OCI-LY3 (cell line): ENCODE measurements around the gene FAM222B.

Experiments
- H2AFZ ChIP-seq: fragments of 200-600, 300-600 bp; shearing (Covaris generic); 2 replicates; pipeline ENCODE4 v1.6.0; 2014; ENCODE audit warnings: antibody characterized with exemption, low read depth, low read length
- H3K27ac ChIP-seq: fragments of 200-600, 300-600 bp; sonication (generic); 2 replicates; pipeline ENCODE4 v1.5.1; 2014; ENCODE audit warnings: mild to moderate bottlenecking, low read length, moderate library complexity, mixed read lengths
- H3K27me3 ChIP-seq: fragments of 200-600, 300-600 bp; sonication (generic); 2 replicates; pipeline ENCODE4 v1.6.1; 2014; ENCODE audit warnings: low read depth, low read length, mixed read lengths
- H3K36me3 ChIP-seq: fragments of 200-600, 300-600 bp; sonication (generic); replicated peaks from 2 replicates; pipeline ENCODE3; 2014; ENCODE audit warnings: low read depth, low read length, mixed read lengths
- H3K4me1 ChIP-seq: fragments of 300-600, 200-600 bp; sonication (generic); 2 replicates; pipeline ENCODE4 v1.6.1; 2014; ENCODE audit warnings: low read length, mixed read lengths
- H3K4me2 ChIP-seq: fragments of 200-600, 300-600 bp; sonication (generic); 2 replicates; pipeline ENCODE4 v1.6.1; 2014; ENCODE audit warnings: low read length, mixed read lengths
- H3K4me3 ChIP-seq: fragments of 300-600, 200-600 bp; sonication (generic); 2 replicates; pipeline ENCODE4 v1.5.1; 2014; ENCODE audit warnings: antibody characterized with exemption, mild to moderate bottlenecking, low read length, moderate library complexity
- H3K79me2 ChIP-seq: fragments of 300-600, 200-600 bp; shearing (Covaris generic); 2 replicates; pipeline ENCODE4 v1.6.1; 2014; ENCODE audit warnings: mild to moderate bottlenecking, low read length, mixed read lengths
- H3K9ac ChIP-seq: fragments of 300-600, 200-600 bp; shearing (Covaris generic); 2 replicates; pipeline ENCODE4 v1.6.0; 2014; ENCODE audit warnings: mild to moderate bottlenecking, low read length, moderate library complexity
- H3K9me3 ChIP-seq: fragments of 200-600, 300-600 bp; shearing (Covaris generic); 2 replicates; pipeline ENCODE4 v1.6.1; 2014; ENCODE audit warnings: low read length, mixed read lengths; ENCODE audit not compliant: insufficient read depth
- H4K20me1 ChIP-seq: fragments of 200-600, 300-600 bp; sonication (generic); 2 replicates; pipeline ENCODE4 v1.6.1; 2016; ENCODE audit warnings: low read length, mixed read lengths; ENCODE audit not compliant: insufficient read depth
- CTCF ChIP-seq: fragments of 200-600, 300-600 bp; sonication (generic); IDR thresholded peaks from 2 replicates; pipeline ENCODE4 v1.5.1; 2014; ENCODE audit warnings: antibody characterized with exemption, low read length, low read depth
- EZH2phosphoT487 ChIP-seq: fragments of 200-600 bp; shearing (Covaris generic); IDR thresholded peaks from 2 replicates; pipeline ENCODE4 v1.6.1; 2018; ENCODE audit warnings: antibody characterized with exemption, mixed run types, low read depth

FAM222B gene

GRCh38 chr17:28744104-28744971, 98.3 kb downstream of the FAM222B start:
- H3K4me1 ChIP-seq = peaks cover 78% of the 10 kb centered on the region
- peak overlapping the region; percentile 100 for H3K4me2 ChIP-seq
- peaks cover 48% of the 10 kb centered on the region for H4K20me1 ChIP-seq
- peak overlapping the region; percentile 99 for H3K4me3 ChIP-seq
- no peaks in the 10 kb centered on the region for H3K27me3 ChIP-seq
- H3K27ac ChIP-seq = peak overlapping the region; percentile 94
- H3K36me3 ChIP-seq = peaks cover 65% of the 10 kb centered on the region
- TF ChIP-seq CTCF = no peak
- TF ChIP-seq EZH2phosphoT487 = no peak
- H3K9me3 ChIP-seq = no peaks in the 10 kb centered on the region
- H3K79me2 ChIP-seq = peaks cover 73% of the 10 kb centered on the region
- H2AFZ ChIP-seq = no peak overlapping the region
- peak overlapping the region; percentile 100 for H3K9ac ChIP-seq

- Histone ChIP-seq H4K20me1 (peaks cover 39% of the 10 kb centered on the region), H3K4me2 (peak within 1 kb of the TSS; percentile 100), H3K27ac (peak within 1 kb of the TSS; percentile 94), H3K4me1 (peaks cover 78% of the 10 kb centered on the region), H3K79me2 (peaks cover 64% of the 10 kb centered on the region), H2AFZ (no peak within 1 kb of the TSS), H3K9me3 (no peaks in the 10 kb centered on the region), H3K4me3 (peak within 1 kb of the TSS; percentile 99), H3K9ac (peak within 1 kb of the TSS; percentile 100), H3K36me3 (peaks cover 60% of the 10 kb centered on the region), H3K27me3 (no peaks in the 10 kb centered on the region)
- TF ChIP-seq CTCF = no peak
- no peak for TF ChIP-seq EZH2phosphoT487
Measured at GRCh38 chr17:28743243-28744103, 99.1 kb downstream of the FAM222B start, which contains the start of gene TRAF4. TRAF4 (plus strand) TSS chr17:28744011; CDS start chr17:28744113, 102 bp downstream.

- TF ChIP-seq EZH2phosphoT487 = no peak
- TF ChIP-seq CTCF = no peak
- Histone ChIP-seq H3K4me1 (peaks cover 75% of the 10 kb centered on the region), H3K27ac (peak overlapping the region; percentile 94), H3K27me3 (no peaks in the 10 kb centered on the region), H3K4me2 (peak overlapping the region; percentile 95), H3K9ac (peak overlapping the region; percentile 99), H3K79me2 (peaks cover 54% of the 10 kb centered on the region), H3K9me3 (no peaks in the 10 kb centered on the region), H3K36me3 (peaks cover 50% of the 10 kb centered on the region), H4K20me1 (peaks cover 21% of the 10 kb centered on the region), H2AFZ (no peak overlapping the region), H3K4me3 (peak overlapping the region; percentile 89; the same call in 1 of the 2 replicates)
Measured at GRCh38 chr17:28741358-28742349, 100.9 kb downstream of the FAM222B start.
